ENCODE data around the gene SYCE1L.
"Not testable (repeated sequence)": the region's sequence is repeated elsewhere in the genome, so short reads cannot be mapped to it uniquely, and the experiment has no call there.

The SYCE1L gene

DNA sequence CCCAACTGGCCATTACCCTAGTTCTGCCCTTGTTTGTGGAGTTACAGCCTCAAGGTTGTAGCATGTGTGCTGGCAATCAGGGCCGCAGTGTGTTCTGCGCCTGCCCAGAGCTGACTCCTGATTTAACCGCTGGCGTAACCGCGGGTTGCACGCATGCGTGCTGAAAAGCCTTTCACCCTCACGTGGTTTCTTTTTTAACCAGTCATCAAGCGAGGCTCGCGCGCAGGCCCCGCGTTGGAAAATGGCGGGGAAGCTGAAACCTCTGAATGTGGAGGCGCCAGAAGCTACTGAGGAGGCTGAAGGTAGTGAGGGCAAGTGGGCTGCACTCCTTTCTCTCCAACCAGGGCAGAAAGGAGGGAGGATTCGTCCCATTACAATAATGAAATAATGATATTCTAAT, at the start of gene SYCE1L:
Gene SYCE1L (plus strand): TSS at position 198 of the 400 bp plus-strand sequence. CDS start 44 bp downstream, at position 242.
- no peak for DNase-seq (ENCODE audit: low spot score in 2 of 2)
- Mint-ChIP-seq H3K4me3 (no peak within 1 kb of the TSS), H3K9me3 (no peaks in the 10 kb centered on the region), H3K27me3 (no peaks in the 10 kb centered on the region), H3K4me1 (peaks cover 7% of the 10 kb centered on the region), H3K27ac (no peak within 1 kb of the TSS), H3K36me3 (peaks cover 32% of the 10 kb centered on the region)
- ATAC-seq (ENCODE audit: low read depth) = no peak

- H3K36me3 Mint-ChIP-seq = no peaks in the 10 kb centered on the region
- no peaks in the 10 kb centered on the region for H3K9me3 Mint-ChIP-seq
- no peak overlapping the region for H3K27ac Mint-ChIP-seq
- no peak for DNase-seq (ENCODE audit: low spot score in 2 of 2)
- no peaks in the 10 kb centered on the region for H3K4me1 Mint-ChIP-seq
- no peak for ATAC-seq (ENCODE audit: low read depth)
- no peak overlapping the region for H3K4me3 Mint-ChIP-seq
- H3K27me3 Mint-ChIP-seq = peaks cover 14% of the 10 kb centered on the region
These were observed 41.7 kb upstream of the SYCE1L start for GRCh38 chr16:77157346-77158058.

DNA sequence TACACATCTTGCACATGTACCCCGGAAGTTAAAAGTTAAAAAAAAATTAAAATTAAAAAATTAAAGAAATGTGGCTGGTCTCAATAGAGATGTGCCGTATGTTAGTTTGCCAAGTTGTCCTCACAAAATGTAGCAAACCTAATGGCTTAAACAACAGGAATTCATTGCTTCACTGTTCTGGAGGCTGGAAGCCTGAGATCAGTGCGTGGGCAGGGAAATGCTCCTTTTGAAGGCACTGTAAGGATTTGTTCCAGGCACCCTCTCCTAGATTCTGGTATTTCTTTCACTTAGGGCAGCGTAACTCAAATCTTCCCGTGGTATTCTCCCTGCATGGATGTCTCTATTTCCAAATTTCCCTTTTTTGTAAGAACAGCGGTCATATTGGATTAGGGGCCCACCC, 40.9 kb upstream of the SYCE1L start:
- no peaks in the 10 kb centered on the region for H3K36me3 Mint-ChIP-seq
- no peaks in the 10 kb centered on the region for H3K9me3 Mint-ChIP-seq
- H3K4me3 Mint-ChIP-seq = no peak overlapping the region
- DNase-seq (ENCODE audit: low spot score in 2 of 2) (no peak), ATAC-seq (ENCODE audit: low read depth) (no peak)
- no peak overlapping the region for H3K27ac Mint-ChIP-seq
- H3K27me3 Mint-ChIP-seq = peaks cover 15% of the 10 kb centered on the region
- H3K4me1 Mint-ChIP-seq = no peaks in the 10 kb centered on the region

DNA sequence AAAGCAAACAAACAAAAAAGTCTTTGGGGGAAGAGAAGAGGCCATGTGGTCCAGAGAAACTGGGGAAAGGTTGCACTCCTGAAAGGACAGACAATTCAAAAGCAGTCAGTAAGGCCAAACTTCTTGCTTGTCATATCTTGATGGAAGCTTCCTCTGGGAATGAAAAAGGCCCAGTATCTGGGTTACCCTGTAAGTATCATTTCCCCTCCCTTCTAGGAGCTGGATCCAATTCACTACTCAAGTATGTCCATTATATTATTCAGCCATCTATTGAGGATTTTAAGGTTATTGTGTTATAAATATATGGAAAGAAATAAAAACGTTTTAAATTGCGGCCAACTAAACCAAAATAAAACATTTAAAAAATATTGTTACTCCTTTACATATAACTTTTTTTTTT, 34.2 kb upstream of the SYCE1L start:
- no peak for DNase-seq (ENCODE audit: low spot score in 2 of 2)
- Mint-ChIP-seq H3K4me1 (no peaks in the 10 kb centered on the region), H3K27me3 (peaks cover 13% of the 10 kb centered on the region), H3K4me3 (no peak overlapping the region), H3K36me3 (no peaks in the 10 kb centered on the region), H3K27ac (no peak overlapping the region), H3K9me3 (no peaks in the 10 kb centered on the region)
- no peak for ATAC-seq (ENCODE audit: low read depth)

- ATAC-seq (ENCODE audit: low read depth); H3K4me1 Mint-ChIP-seq; H3K4me3 Mint-ChIP-seq: not testable (repeated sequence)
These were observed 33.5 kb upstream of the SYCE1L start for GRCh38 chr16:77165536-77166236.

GRCh38 chr16:77166726-77167125, 32.5 kb upstream of the SYCE1L start:
- no peak for DNase-seq (ENCODE audit: low spot score in 2 of 2)
- Mint-ChIP-seq H3K4me3 (no peak overlapping the region), H3K9me3 (no peaks in the 10 kb centered on the region), H3K36me3 (no peaks in the 10 kb centered on the region), H3K27ac (no peak overlapping the region), H3K4me1 (no peaks in the 10 kb centered on the region), H3K27me3 (peaks cover 10% of the 10 kb centered on the region)
- no peak for ATAC-seq (ENCODE audit: low read depth)

More at GRCh38 chr16:77165536-77166236, 33.5 kb upstream of the SYCE1L start:
- not testable (repeated sequence) for H3K36me3 Mint-ChIP-seq; H3K27ac Mint-ChIP-seq; DNase-seq (ENCODE audit: low spot score in 2 of 2); H3K27me3 Mint-ChIP-seq; H3K9me3 Mint-ChIP-seq

- no peak for ATAC-seq (ENCODE audit: low read depth)
- Mint-ChIP-seq H3K36me3 (no peaks in the 10 kb centered on the region), H3K4me3 (no peak overlapping the region), H3K9me3 (no peaks in the 10 kb centered on the region), H3K4me1 (no peaks in the 10 kb centered on the region), H3K27ac (no peak overlapping the region), H3K27me3 (peaks cover 10% of the 10 kb centered on the region)
- DNase-seq (ENCODE audit: low spot score in 2 of 2) = no peak
These were observed 30.3 kb upstream of the SYCE1L start for GRCh38 chr16:77168901-77169300.

GRCh38 chr16:77169650-77170236, 29.5 kb upstream of the SYCE1L start:
- DNase-seq (ENCODE audit: low spot score in 2 of 2) (peak; percentile 28 to 30), ATAC-seq (ENCODE audit: low read depth) (peak; percentile 74)
- no peak overlapping the region for H3K27ac Mint-ChIP-seq
- no peaks in the 10 kb centered on the region for H3K4me1 Mint-ChIP-seq
- H3K4me3 Mint-ChIP-seq = no peak overlapping the region
- H3K27me3 Mint-ChIP-seq = peaks cover 13% of the 10 kb centered on the region
- no peaks in the 10 kb centered on the region for H3K9me3 Mint-ChIP-seq
- no peaks in the 10 kb centered on the region for H3K36me3 Mint-ChIP-seq

GRCh38 chr16:77170805-77171204, 28.4 kb upstream of the SYCE1L start:
- Mint-ChIP-seq H3K9me3 (no peaks in the 10 kb centered on the region), H3K27ac (no peak overlapping the region), H3K4me1 (no peaks in the 10 kb centered on the region), H3K36me3 (no peaks in the 10 kb centered on the region), H3K4me3 (no peak overlapping the region), H3K27me3 (peaks cover 14% of the 10 kb centered on the region)
- no peak for ATAC-seq (ENCODE audit: low read depth)
- DNase-seq (ENCODE audit: low spot score in 2 of 2) = no peak

DNA sequence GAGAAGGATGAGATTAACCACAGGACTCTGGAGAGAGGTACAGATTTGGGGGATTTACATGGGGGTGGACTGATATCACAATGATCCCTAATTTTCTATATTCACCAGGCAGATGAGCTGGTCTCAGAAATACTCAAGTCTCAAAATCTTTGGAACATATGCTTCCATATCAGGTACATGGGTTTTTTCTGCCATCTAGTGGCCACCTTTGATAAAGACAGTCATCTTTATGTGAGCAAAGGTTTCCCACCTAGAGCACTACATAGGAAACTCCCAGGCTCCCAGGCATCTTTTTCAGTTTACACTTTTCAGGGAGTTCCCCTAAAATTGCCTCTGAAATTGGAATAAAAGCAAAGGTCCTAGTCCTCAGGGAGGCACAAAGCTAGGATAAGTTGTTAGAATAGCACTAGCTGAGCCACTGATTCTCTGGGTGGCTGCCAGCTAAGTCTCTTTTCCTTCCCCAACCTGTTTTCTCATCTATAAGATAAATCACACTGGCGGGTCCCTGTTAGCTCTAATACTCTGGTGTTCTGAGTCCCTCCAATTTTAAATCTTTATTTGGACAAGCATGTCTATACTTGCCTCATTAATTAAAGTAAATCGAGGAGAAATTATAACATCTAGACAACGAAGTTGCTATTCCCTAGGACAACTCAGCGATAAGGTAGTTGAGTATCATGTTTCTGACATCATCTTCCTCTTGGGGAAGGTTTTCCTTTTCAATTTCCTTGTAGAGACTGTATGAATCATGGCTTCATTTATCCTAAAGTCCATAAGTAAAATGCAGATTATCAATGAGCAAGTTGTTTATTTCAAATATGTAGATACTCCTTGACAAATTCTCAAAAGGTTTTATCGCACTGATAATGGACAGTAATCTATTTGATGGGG, 27.2 kb upstream of the SYCE1L start:
- DNase-seq (ENCODE audit: low spot score in 2 of 2) = peak in 1 of 2 donors; percentile 53
- Mint-ChIP-seq H3K36me3 (no peaks in the 10 kb centered on the region), H3K27ac (no peak overlapping the region), H3K4me3 (no peak overlapping the region), H3K9me3 (no peaks in the 10 kb centered on the region), H3K27me3 (peaks cover 18% of the 10 kb centered on the region), H3K4me1 (no peaks in the 10 kb centered on the region)
- peak; percentile 64 for ATAC-seq (ENCODE audit: low read depth)

GRCh38 chr16:77172951-77173350, 26.3 kb upstream of the SYCE1L start:
- no peaks in the 10 kb centered on the region for H3K36me3 Mint-ChIP-seq
- DNase-seq (ENCODE audit: low spot score in 2 of 2) (no peak), ATAC-seq (ENCODE audit: low read depth) (no peak)
- H3K27me3 Mint-ChIP-seq = peaks cover 15% of the 10 kb centered on the region
- H3K4me3 Mint-ChIP-seq = no peak overlapping the region
- H3K4me1 Mint-ChIP-seq = no peaks in the 10 kb centered on the region
- H3K9me3 Mint-ChIP-seq = no peaks in the 10 kb centered on the region
- no peak overlapping the region for H3K27ac Mint-ChIP-seq

DNA sequence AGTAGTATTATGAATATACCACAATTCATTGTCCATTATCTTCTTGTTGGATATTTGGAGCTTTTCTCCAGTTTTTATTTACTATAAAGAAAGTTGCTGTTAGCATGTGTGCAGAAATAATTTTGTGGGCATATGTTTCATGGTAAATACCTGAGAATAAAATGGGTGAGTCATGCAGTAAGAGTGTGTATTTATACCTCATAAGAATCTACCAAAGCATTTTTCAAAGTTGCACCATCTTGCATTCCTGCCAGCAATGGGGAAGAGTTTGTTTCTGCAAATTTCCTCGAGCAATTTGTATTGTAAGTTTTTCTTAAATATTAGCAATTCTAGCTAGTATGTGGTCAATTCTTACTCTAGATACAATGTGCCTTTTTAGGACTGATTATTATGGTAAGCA, 16.1 kb upstream of the SYCE1L start:
- H3K9me3 Mint-ChIP-seq = no peaks in the 10 kb centered on the region
- no peak overlapping the region for H3K27ac Mint-ChIP-seq
- H3K4me3 Mint-ChIP-seq = no peak overlapping the region
- H3K36me3 Mint-ChIP-seq = peaks cover 1% of the 10 kb centered on the region
- DNase-seq (ENCODE audit: low spot score in 2 of 2) (no peak), ATAC-seq (ENCODE audit: low read depth) (no peak)
- peaks cover 5% of the 10 kb centered on the region for H3K27me3 Mint-ChIP-seq
- no peaks in the 10 kb centered on the region for H3K4me1 Mint-ChIP-seq

- not testable (repeated sequence) for H3K27ac Mint-ChIP-seq; H3K4me1 Mint-ChIP-seq; ATAC-seq (ENCODE audit: low read depth); H3K36me3 Mint-ChIP-seq; H3K4me3 Mint-ChIP-seq; DNase-seq (ENCODE audit: low spot score in 2 of 2); H3K27me3 Mint-ChIP-seq; H3K9me3 Mint-ChIP-seq
These were observed 12.9 kb upstream of the SYCE1L start for GRCh38 chr16:77186298-77186697.

DNA sequence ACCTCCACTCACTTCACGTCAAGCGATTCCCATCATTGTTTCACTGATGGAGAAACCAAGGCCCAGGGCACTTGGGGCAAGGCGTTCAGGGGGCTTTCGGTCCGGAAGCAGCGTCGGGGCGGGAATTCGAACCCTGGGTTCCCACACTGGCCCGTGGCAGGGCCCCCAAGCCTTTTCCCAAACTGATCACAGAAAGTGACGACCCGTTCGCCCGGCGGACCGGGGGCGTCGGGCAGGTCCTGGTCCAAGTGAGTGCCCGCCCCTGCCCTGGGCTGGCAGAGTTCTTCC, 9.1 kb upstream of the SYCE1L start:
- Mint-ChIP-seq H3K4me3 (peak overlapping the region; percentile 94), H3K4me1 (peaks cover 33% of the 10 kb centered on the region), H3K9me3 (no peaks in the 10 kb centered on the region), H3K36me3 (peaks cover 19% of the 10 kb centered on the region), H3K27me3 (peaks cover 1% of the 10 kb centered on the region), H3K27ac (peak overlapping the region; percentile 99)
- no peak for DNase-seq (ENCODE audit: low spot score in 2 of 2)
- no peak for ATAC-seq (ENCODE audit: low read depth)
